CD14-positive monocyte (primary cell): ENCODE measurements around the gene KLK3. TPM values are rescaled to one million over a fixed set of nuclear protein-coding genes. Genes with fewer than 3 reads are reported as not detected.

Experiments
- DNase-seq, 3 donors: peaks; one replicate each; pipeline ENCODE4 v3.0.0-alpha.2; 2011 to 2022
- H2AFZ ChIP-seq: 2 replicates; pipeline ENCODE4 v1.6.0; 2012; ENCODE audit warnings: mild to moderate bottlenecking, low read depth, low read length, inconsistent platforms; ENCODE audit not compliant: insufficient read depth, poor library complexity, severe bottlenecking
- H3K27ac ChIP-seq, 2 donors: 1 replicate in 1 of 2; 2 replicates in 1 of 2; pipeline ENCODE4 v1.5.1; 2012 to 2013; ENCODE audit warnings: low read length in 2 of 2, control low read depth in 1 of 2, inconsistent platforms in 1 of 2, low read depth in 1 of 2, mild to moderate bottlenecking in 1 of 2
- H3K27me3 ChIP-seq, 2 donors: one replicate each; pipeline versions ENCODE4 v1.6.0 to v1.6.1; 2011 to 2013; ENCODE audit warnings: low read length in 2 of 2; ENCODE audit not compliant: control insufficient read depth in 2 of 2, insufficient read depth in 2 of 2
- H3K36me3 ChIP-seq, 2 donors: replicated peaks in 1 of 2; 1 replicate in 1 of 2; 2 replicates in 1 of 2; pipeline versions ENCODE4 v1.5.1 to v1.6.1; 2012 to 2013; ENCODE audit warnings: low read length in 2 of 2, control low read depth in 1 of 2, inconsistent platforms in 1 of 2, mild to moderate bottlenecking in 1 of 2; ENCODE audit not compliant: insufficient read depth in 2 of 2, control insufficient read depth in 1 of 2
- H3K4me1 ChIP-seq, 2 donors: 1 replicate in 1 of 2; 2 replicates in 1 of 2; pipeline versions ENCODE4 v1.5.1 to v1.6.1; 2012 to 2013; ENCODE audit warnings: low read length in 2 of 2, control low read depth in 1 of 2, inconsistent platforms in 1 of 2, mild to moderate bottlenecking in 1 of 2, moderate library complexity in 1 of 2; ENCODE audit not compliant: insufficient read depth in 2 of 2, control insufficient read depth in 1 of 2
- H3K4me2 ChIP-seq: replicated peaks from 2 replicates; pipeline ENCODE3; 2012; ENCODE audit warnings: low read length, moderate library complexity, mild to moderate bottlenecking; ENCODE audit not compliant: poor library complexity, severe bottlenecking; ENCODE audit errors: extremely low read depth
- H3K4me3 ChIP-seq, 3 experiments: fragments of 200-600 bp in 1 of 3; sonication (generic) in 1 of 3; replicated peaks in 1 of 3; 1 replicate in 2 of 3; 2 replicates in 1 of 3; pipeline ENCODE4 v1.5.1; 2011 to 2013; ENCODE audit warnings: low read length in 3 of 3, mild to moderate bottlenecking in 3 of 3, control low read depth in 2 of 3, low read depth in 2 of 3, inconsistent platforms in 1 of 3, moderate library complexity in 1 of 3
- H3K79me2 ChIP-seq: 2 replicates; pipeline ENCODE4 v1.6.0; 2012; ENCODE audit warnings: mild to moderate bottlenecking, control low read depth, inconsistent platforms, low read length, moderate library complexity; ENCODE audit not compliant: insufficient read depth
- H3K9ac ChIP-seq: 2 replicates; pipeline ENCODE4 v1.6.0; 2017; ENCODE audit warnings: low read length, mild to moderate bottlenecking; ENCODE audit not compliant: insufficient read depth, poor library complexity, severe bottlenecking
- H3K9me3 ChIP-seq, 2 donors: replicated peaks in 1 of 2; 1 replicate in 1 of 2; 2 replicates in 1 of 2; pipeline versions ENCODE4 v1.5.1 to v1.6.1; 2012 to 2013; ENCODE audit warnings: low read length in 2 of 2, control low read depth in 1 of 2; ENCODE audit not compliant: control insufficient read depth in 1 of 2, insufficient read depth in 1 of 2
- H4K20me1 ChIP-seq: 2 replicates; pipeline ENCODE4 v1.6.0; 2012; ENCODE audit warnings: mild to moderate bottlenecking, low read length, control low read depth, moderate library complexity; ENCODE audit not compliant: insufficient read depth
- H3K27ac Mint-ChIP-seq, 7 donors: one replicate each; pipeline ENCODE4 v1.8.0; 2020; ENCODE audit warnings: mild to moderate bottlenecking in 7 of 7, mixed read lengths in 7 of 7, moderate library complexity in 6 of 7, inconsistent platforms in 2 of 7
- H3K27me3 Mint-ChIP-seq, 3 donors: one replicate each; pipeline ENCODE4 v1.8.0; 2021 to 2022; ENCODE audit warnings: low read depth in 3 of 3, mild to moderate bottlenecking in 3 of 3, mixed read lengths in 3 of 3, moderate library complexity in 3 of 3, inconsistent platforms in 1 of 3
- H3K36me3 Mint-ChIP-seq, 2 donors: one replicate each; pipeline ENCODE4 v1.8.0; 2020; ENCODE audit warnings: mixed read lengths in 2 of 2, inconsistent platforms in 1 of 2, mild to moderate bottlenecking in 1 of 2
- H3K4me1 Mint-ChIP-seq: one replicate; pipeline ENCODE4 v1.8.0; 2020; ENCODE audit warnings: mild to moderate bottlenecking, mixed read lengths
- H3K4me3 Mint-ChIP-seq, 2 donors: one replicate each; pipeline ENCODE4 v1.8.0; 2020; ENCODE audit warnings: mild to moderate bottlenecking in 2 of 2, mixed read lengths in 2 of 2, moderate library complexity in 1 of 2
- H3K9me3 Mint-ChIP-seq, 7 donors: one replicate each; pipeline ENCODE4 v1.8.0; 2020 to 2022; ENCODE audit warnings: mixed read lengths in 7 of 7, mild to moderate bottlenecking in 6 of 7, moderate library complexity in 6 of 7, inconsistent platforms in 2 of 7
- CTCF ChIP-seq: fragments of 200-600 bp; IDR thresholded peaks from one replicate; pipeline ENCODE4 v1.8.0; 2022; ENCODE audit warnings: antibody characterized with exemption, mild to moderate bottlenecking
- WGBS: methylation state at CpG from one replicate; pipeline ENCODE4 v1.1.5; 2013; ENCODE audit warnings: missing lambda C conversion rate; ENCODE audit not compliant: insufficient coverage; 5-methylcytosine and 5-hydroxymethylcytosine counted together
- intact Hi-C, 2 donors: fragments of 100-400 bp; cut with micrococcal nuclease; formaldehyde crosslinking; loops; one replicate each; pipeline versions ENCODE4 v1.15.0 to v1.15.1; 2023
- polyA plus RNA-seq, 3 donors: library from polyadenylated mRNA; depleted of rRNA in 1 of 3; unstranded in 2 of 3; stranded (reverse) in 1 of 3; fragments of 300-500 nt in 2 of 3; fragments of >200 nt in 1 of 3; fragmentation: Illumina TruSeq in 2 of 3; gene quantifications; 1 replicate in 2 of 3; 2 replicates in 1 of 3; pipeline ENCODE4 v1.2.3, GENCODE V29; 2012 to 2021

Gene KLK3
- polyA plus RNA-seq, 3 donors, result not detected

- intact Hi-C loops, result no loop called here
- H3K27me3 ChIP-seq, result peaks cover 0 to 43% of the 10 kb centered on the region in 2 donors
Observed at GRCh38 chr19:50815439-50815838, 39.3 kb upstream of the KLK3 start.

More at GRCh38 chr19:50815439-50815838, 39.3 kb upstream of the KLK3 start:
- H4K20me1 ChIP-seq, result no peaks in the 10 kb centered on the region
- no peak overlapping the region for H3K27ac ChIP-seq
- no peak overlapping the region for H3K4me2 ChIP-seq
- H3K4me3 ChIP-seq, result no peak overlapping the region
- no peaks in the 10 kb centered on the region for H3K36me3 ChIP-seq
- H3K9me3 ChIP-seq, result peaks cover 5 to 6% of the 10 kb centered on the region in 2 donors
- no peaks in the 10 kb centered on the region for H3K79me2 ChIP-seq
- no peak overlapping the region for H2AFZ ChIP-seq
- Mint-ChIP-seq H3K27me3 (peaks cover 56 to 71% (median 62%) of the 10 kb centered on the region in 3 donors), H3K36me3 (peaks cover 0 to 3% of the 10 kb centered on the region in 2 donors), H3K27ac (no peak overlapping the region), H3K4me1 (peaks cover 21% of the 10 kb centered on the region), H3K9me3 (peaks cover 3 to 21% (median 12%) of the 10 kb centered on the region in 7 donors), H3K4me3 (peak overlapping the region in 1 of 2 donors; percentile 44)
- TF ChIP-seq CTCF, result no peak
- no peak for DNase-seq
- no CpG with 5 or more reads among the region's 1 CpG for WGBS
- H3K4me1 ChIP-seq, result peaks cover 14 to 16% of the 10 kb centered on the region in 2 donors
- H3K9ac ChIP-seq, result no peak overlapping the region
